ENCODE results near the gene GRK7. TPM values are rescaled to one million over a fixed set of nuclear protein-coding genes. Genes with fewer than 3 reads are reported as not detected.

Gene GRK7
- polyA plus RNA-seq, 1 of the 3 experiments (the other 2 are of a cell fraction), result not detected

GRCh38 chr3:141737093-141737492, 26.1 kb upstream of the GRK7 start:
- peaks cover 13% of the 10 kb centered on the region in 2 experiments; a peak in 3 of 4 replicates for H3K4me1 ChIP-seq (ENCODE audit: control insufficient read depth in 1 of 2, insufficient read depth in 2 of 2, low read depth in 1 of 2, low read length in 1 of 2)
- no peak overlapping the region for H3K4me2 ChIP-seq
- CTCF ChIA-PET, result interaction anchor here (0.6 to 5.7 kb wide), 4 partner anchors 11 to 138 kb away, joined by 3 to 45 read pairs (median 6); no protein-coding TSS in a partner anchor
- no peaks in the 10 kb centered on the region for H3F3A ChIP-seq (replicated peaks; ENCODE audit: insufficient read depth)
- H4K20me1 ChIP-seq (ENCODE audit: insufficient read depth), result peaks cover 14% of the 10 kb centered on the region; the same call in 1 of the 2 replicates
- no peaks in the 10 kb centered on the region for H3K9me2 ChIP-seq
- peaks cover 9% of the 10 kb centered on the region in 2 experiments for H3K36me3 ChIP-seq (replicated peaks in 1 of 2; ENCODE audit: control insufficient read depth in 1 of 2, insufficient read depth in 2 of 2, low read length in 1 of 2)
- H3K27me3 ChIP-seq (ENCODE audit: insufficient read depth), result no peaks in the 10 kb centered on the region
- H3K4me3 ChIP-seq (ENCODE audit: low read depth in 2 of 2, low read length in 1 of 2), result no peak overlapping the region
- H3K9ac ChIP-seq, result no peak overlapping the region
- peaks cover 40% of the 10 kb centered on the region for H3K79me2 ChIP-seq (ENCODE audit: insufficient read depth)
- no peaks in the 10 kb centered on the region for H3K9me3 ChIP-seq
- WGBS (ENCODE audit: low lambda C conversion rate), result 95% methylated on average over 10 of the region's 10 CpGs
- TF ChIP-seq NRF1 (IDR thresholded peaks at IDR 0.05; ENCODE audit: low read depth, low read length) (no peak), FOXM1 (IDR thresholded peaks at IDR 0.05; ENCODE audit: low read depth) (no peak), CTCF (IDR thresholded peaks at IDR 0.05) (no peak), PBX3 (IDR thresholded peaks at IDR 0.05) (no peak), CHD2 (IDR thresholded peaks at IDR 0.05; ENCODE audit: low read length, partially characterized antibody) (no peak), MAX (IDR thresholded peaks at IDR 0.05; ENCODE audit: low read depth) (no peak), REST (IDR thresholded peaks at IDR 0.05; ENCODE audit: low read depth, low read length) (no peak), RAD21 (IDR thresholded peaks at IDR 0.05; ENCODE audit: low read length) (no peak), TCF12 (IDR thresholded peaks at IDR 0.05) (no peak), RCOR1 (IDR thresholded peaks at IDR 0.05; ENCODE audit: low read length) (no peak), EZH2phosphoT487 (IDR thresholded peaks at IDR 0.05; ENCODE audit: borderline replicate concordance, low read depth) (no peak), TAF1 (IDR thresholded peaks at IDR 0.05; ENCODE audit: borderline replicate concordance, low read depth, low read length) (no peak), JUND (IDR thresholded peaks at IDR 0.05) (no peak), ZBTB33 (IDR thresholded peaks at IDR 0.05; ENCODE audit: borderline replicate concordance, low read depth) (no peak)
- peak overlapping the region; percentile 96 for H2AFZ ChIP-seq (ENCODE audit: low read depth)
- peak overlapping the region in 1 of 2 experiments; percentile 64; a peak in 1 of 4 replicates for H3K27ac ChIP-seq (ENCODE audit: low read depth in 2 of 2, low read length in 1 of 2)
- DNase-seq, result no peak
- POLR2A ChIA-PET, result no interaction called here
